Neutrophil (primary cell): ENCODE results near the gene SLC35F1.

Experiments used
- H3K27ac ChIP-seq: fragments of 200-600 bp; sonication (generic); 2 replicates; pipeline ENCODE4 v1.5.1; 2016; ENCODE audit warnings: mild to moderate bottlenecking, moderate library complexity
- H3K27me3 ChIP-seq: fragments of 200-600 bp; sonication (generic); 2 replicates; pipeline ENCODE4 v1.6.0; 2016; ENCODE audit warnings: mild to moderate bottlenecking
- H3K36me3 ChIP-seq: fragments of 200-600 bp; sonication (generic); 2 replicates; pipeline ENCODE4 v1.5.1; 2017
- H3K4me1 ChIP-seq, 2 experiments: fragments of 200-600 bp in 1 of 2; sonication (generic) in 1 of 2; 1 replicate in 1 of 2; 2 replicates in 1 of 2; pipeline versions ENCODE4 v1.5.1 to v1.6.1; 2013 to 2016; ENCODE audit warnings: low read depth in 1 of 2, low read length in 1 of 2, mild to moderate bottlenecking in 1 of 2, moderate library complexity in 1 of 2; ENCODE audit not compliant: control insufficient read depth in 1 of 2, insufficient read depth in 1 of 2
- H3K4me3 ChIP-seq, 2 experiments: fragments of 200-600 bp in 1 of 2; sonication (generic) in 1 of 2; 1 replicate in 1 of 2; 2 replicates in 1 of 2; pipeline ENCODE4 v1.5.1; 2013 to 2016; ENCODE audit warnings: low read depth in 1 of 2, low read length in 1 of 2, mild to moderate bottlenecking in 1 of 2, moderate library complexity in 1 of 2
- H3K9me3 ChIP-seq: fragments of 200-600 bp; sonication (generic); 2 replicates; pipeline ENCODE4 v1.5.1; 2016
- CTCF ChIP-seq: fragments of 200-600 bp; sonication (generic); IDR thresholded peaks from 2 replicates; pipeline ENCODE4 v1.5.1; 2016; ENCODE audit warnings: antibody characterized with exemption

SLC35F1 gene

GRCh38 chr6:118220429-118221128 is 313.5 kb downstream of the SLC35F1 start:
- Histone ChIP-seq H3K9me3 (no peaks in the 10 kb centered on the region), H3K4me1 (no peaks in the 10 kb centered on the region), H3K36me3 (no peaks in the 10 kb centered on the region), H3K27ac (no peak overlapping the region), H3K27me3 (no peaks in the 10 kb centered on the region), H3K4me3 (no peak overlapping the region)
- TF ChIP-seq CTCF, result no peak

- no peaks in the 10 kb centered on the region for H3K9me3 ChIP-seq
- no peak for TF ChIP-seq CTCF
- H3K4me3 ChIP-seq, result no peak overlapping the region
- H3K27me3 ChIP-seq, result no peaks in the 10 kb centered on the region
- H3K27ac ChIP-seq, result no peak overlapping the region
- H3K36me3 ChIP-seq, result no peaks in the 10 kb centered on the region
- H3K4me1 ChIP-seq, result no peaks in the 10 kb centered on the region
Measured at GRCh38 chr6:118223316-118223715, 316.3 kb downstream of the SLC35F1 start.

GRCh38 chr6:118228886-118229285 is 321.8 kb downstream of the SLC35F1 start:
- TF ChIP-seq CTCF, result no peak
- H3K9me3 ChIP-seq, result no peaks in the 10 kb centered on the region
- no peaks in the 10 kb centered on the region for H3K4me1 ChIP-seq
- no peaks in the 10 kb centered on the region for H3K27me3 ChIP-seq
- H3K36me3 ChIP-seq, result no peaks in the 10 kb centered on the region
- no peak overlapping the region for H3K27ac ChIP-seq
- H3K4me3 ChIP-seq, result no peak overlapping the region

GRCh38 chr6:118240878-118241528 is 333.9 kb downstream of the SLC35F1 start:
- no peak for TF ChIP-seq CTCF
- Histone ChIP-seq H3K36me3 (no peaks in the 10 kb centered on the region), H3K4me3 (no peak overlapping the region), H3K4me1 (no peaks in the 10 kb centered on the region), H3K27me3 (no peaks in the 10 kb centered on the region), H3K27ac (no peak overlapping the region), H3K9me3 (no peaks in the 10 kb centered on the region)

GRCh38 chr6:118246406-118246805 is 339.3 kb downstream of the SLC35F1 start:
- Histone ChIP-seq H3K27me3 (no peaks in the 10 kb centered on the region), H3K36me3 (no peaks in the 10 kb centered on the region), H3K4me1 (no peaks in the 10 kb centered on the region), H3K4me3 (no peak overlapping the region), H3K27ac (no peak overlapping the region), H3K9me3 (no peaks in the 10 kb centered on the region)
- TF ChIP-seq CTCF, result no peak
